Measurements from ENCODE around the gene ETFBKMT.

Gene ETFBKMT

GRCh38 chr12:31634620-31635019 lies 24.9 kb upstream of the ETFBKMT start:
- Mint-ChIP-seq H3K4me1 (peaks cover 9% of the 10 kb centered on the region), H3K9me3 (no peaks in the 10 kb centered on the region), H3K27ac (ENCODE audit: low read depth) (no peak overlapping the region), H3K4me3 (no peak overlapping the region), H3K36me3 (ENCODE audit: insufficient read depth) (peaks cover 2% of the 10 kb centered on the region), H3K27me3 (peaks cover 23% of the 10 kb centered on the region)
- ATAC-seq (replicated peaks; ENCODE audit: extremely low read depth, poor library complexity, severe bottlenecking) (no peak), DNase-seq (ENCODE audit: low spot score in 2 of 2) (no peak)

- H3K27ac Mint-ChIP-seq (ENCODE audit: low read depth): no peak overlapping the region
Measured at GRCh38 chr12:31641509-31642090, 17.9 kb upstream of the ETFBKMT start.

DNA sequence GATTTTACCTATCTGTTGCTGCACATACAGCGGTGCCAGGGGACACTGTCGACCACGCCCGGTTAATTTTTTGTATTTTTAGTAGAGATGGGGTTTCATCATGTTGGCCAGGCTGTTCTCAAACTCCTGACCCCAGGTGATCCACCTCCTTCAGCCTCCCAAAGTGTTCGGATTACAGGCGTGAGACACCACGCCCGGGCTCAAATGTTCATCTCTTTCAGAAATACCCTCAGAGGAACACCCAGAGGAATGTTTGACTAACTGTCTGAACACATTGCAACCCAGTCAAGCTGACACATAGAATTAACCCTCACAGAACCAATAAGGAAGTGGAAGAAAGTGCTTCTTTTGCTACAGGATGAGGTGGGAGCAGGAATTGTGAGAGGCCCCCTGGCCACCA lies 15.0 kb upstream of the ETFBKMT start:
- Mint-ChIP-seq H3K27ac (ENCODE audit: low read depth) (no peak overlapping the region), H3K4me1 (no peaks in the 10 kb centered on the region), H3K4me3 (no peak overlapping the region), H3K27me3 (no peaks in the 10 kb centered on the region), H3K36me3 (ENCODE audit: insufficient read depth) (peaks cover 3% of the 10 kb centered on the region), H3K9me3 (no peaks in the 10 kb centered on the region)
- ATAC-seq (replicated peaks; ENCODE audit: extremely low read depth, poor library complexity, severe bottlenecking) (no peak), DNase-seq (ENCODE audit: low spot score in 2 of 2) (no peak)

More at GRCh38 chr12:31641509-31642090, 17.9 kb upstream of the ETFBKMT start:
- H3K36me3 Mint-ChIP-seq (ENCODE audit: insufficient read depth): peaks cover 1% of the 10 kb centered on the region
- no peaks in the 10 kb centered on the region for H3K27me3 Mint-ChIP-seq
- no peaks in the 10 kb centered on the region for H3K9me3 Mint-ChIP-seq
- ATAC-seq (replicated peaks; ENCODE audit: extremely low read depth, poor library complexity, severe bottlenecking) (no peak), DNase-seq (ENCODE audit: low spot score in 2 of 2) (no peak)
- H3K4me3 Mint-ChIP-seq: no peak overlapping the region
- peaks cover 3% of the 10 kb centered on the region for H3K4me1 Mint-ChIP-seq

- ATAC-seq (replicated peaks; ENCODE audit: extremely low read depth, poor library complexity, severe bottlenecking): no peak
- DNase-seq (ENCODE audit: low spot score in 2 of 2): no peak
Measured at GRCh38 chr12:31645924-31646323, 13.6 kb upstream of the ETFBKMT start.

GRCh38 chr12:31647086-31647491 lies 12.4 kb upstream of the ETFBKMT start:
- Mint-ChIP-seq H3K4me3 (no peak overlapping the region), H3K36me3 (ENCODE audit: insufficient read depth) (peaks cover 3% of the 10 kb centered on the region), H3K27me3 (no peaks in the 10 kb centered on the region), H3K27ac (ENCODE audit: low read depth) (no peak overlapping the region), H3K4me1 (no peaks in the 10 kb centered on the region), H3K9me3 (no peaks in the 10 kb centered on the region)
- DNase-seq (ENCODE audit: low spot score in 2 of 2) (no peak), ATAC-seq (replicated peaks; ENCODE audit: extremely low read depth, poor library complexity, severe bottlenecking) (no peak)

More at GRCh38 chr12:31645924-31646323, 13.6 kb upstream of the ETFBKMT start:
- Mint-ChIP-seq H3K9me3 (no peaks in the 10 kb centered on the region), H3K36me3 (ENCODE audit: insufficient read depth) (peaks cover 3% of the 10 kb centered on the region), H3K4me3 (no peak overlapping the region), H3K27ac (ENCODE audit: low read depth) (no peak overlapping the region), H3K4me1 (no peaks in the 10 kb centered on the region), H3K27me3 (no peaks in the 10 kb centered on the region)

DNA sequence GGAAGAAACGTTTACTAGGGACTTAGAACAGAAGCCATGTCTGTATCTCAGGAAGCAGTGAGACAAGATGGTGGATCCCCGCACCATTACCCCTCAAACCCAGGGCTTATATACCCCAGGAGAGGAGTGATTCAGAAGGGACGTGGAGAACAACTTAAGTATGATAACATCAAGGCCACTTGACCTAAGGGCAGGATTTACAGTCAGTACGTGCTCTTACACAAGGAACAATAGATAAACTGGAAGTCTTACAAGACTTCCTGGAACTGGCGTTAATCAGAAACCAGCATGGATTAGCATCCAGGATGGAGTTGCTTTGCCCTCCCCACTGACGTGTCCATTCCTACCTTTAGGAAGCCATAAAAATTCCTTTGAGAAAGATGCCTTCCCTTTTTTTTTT lies 8.6 kb upstream of the ETFBKMT start:
- peaks cover 12% of the 10 kb centered on the region for H3K4me1 Mint-ChIP-seq
- ATAC-seq (replicated peaks; ENCODE audit: extremely low read depth, poor library complexity, severe bottlenecking): no peak
- H3K27me3 Mint-ChIP-seq: no peaks in the 10 kb centered on the region
- no peak overlapping the region for H3K4me3 Mint-ChIP-seq
- peaks cover 7% of the 10 kb centered on the region for H3K36me3 Mint-ChIP-seq (ENCODE audit: insufficient read depth)
- H3K9me3 Mint-ChIP-seq: no peaks in the 10 kb centered on the region
- no peak for DNase-seq (ENCODE audit: low spot score in 2 of 2)
- no peak overlapping the region for H3K27ac Mint-ChIP-seq (ENCODE audit: low read depth)

GRCh38 chr12:31651893-31652521 lies 7.5 kb upstream of the ETFBKMT start:
- ATAC-seq (replicated peaks; ENCODE audit: extremely low read depth, poor library complexity, severe bottlenecking): no peak
- Mint-ChIP-seq H3K4me3 (no peak overlapping the region), H3K36me3 (ENCODE audit: insufficient read depth) (peaks cover 4% of the 10 kb centered on the region), H3K27ac (ENCODE audit: low read depth) (peak overlapping the region; percentile 39), H3K4me1 (peaks cover 12% of the 10 kb centered on the region), H3K9me3 (no peaks in the 10 kb centered on the region), H3K27me3 (no peaks in the 10 kb centered on the region)
- DNase-seq (ENCODE audit: low spot score in 2 of 2): no peak

GRCh38 chr12:31655208-31655607 lies 4.3 kb upstream of the ETFBKMT start:
- no peaks in the 10 kb centered on the region for H3K9me3 Mint-ChIP-seq
- DNase-seq (ENCODE audit: low spot score in 2 of 2): no peak
- peaks cover 8% of the 10 kb centered on the region for H3K36me3 Mint-ChIP-seq (ENCODE audit: insufficient read depth)
- no peak overlapping the region for H3K4me3 Mint-ChIP-seq
- no peak overlapping the region for H3K27ac Mint-ChIP-seq (ENCODE audit: low read depth)
- peaks cover 24% of the 10 kb centered on the region for H3K4me1 Mint-ChIP-seq
- ATAC-seq (replicated peaks; ENCODE audit: extremely low read depth, poor library complexity, severe bottlenecking): no peak
- H3K27me3 Mint-ChIP-seq: no peaks in the 10 kb centered on the region

- no peaks in the 10 kb centered on the region for H3K9me3 Mint-ChIP-seq
- H3K27ac Mint-ChIP-seq (ENCODE audit: low read depth): no peak overlapping the region
- no peak for DNase-seq (ENCODE audit: low spot score in 2 of 2)
- ATAC-seq (replicated peaks; ENCODE audit: extremely low read depth, poor library complexity, severe bottlenecking): no peak
- H3K27me3 Mint-ChIP-seq: no peaks in the 10 kb centered on the region
- H3K4me1 Mint-ChIP-seq: peaks cover 24% of the 10 kb centered on the region
- peaks cover 8% of the 10 kb centered on the region for H3K36me3 Mint-ChIP-seq (ENCODE audit: insufficient read depth)
- no peak overlapping the region for H3K4me3 Mint-ChIP-seq
Measured at GRCh38 chr12:31655792-31656191, 3.7 kb upstream of the ETFBKMT start.

GRCh38 chr12:31658471-31659086 lies 909 bp upstream of the ETFBKMT start:
- H3K4me1 Mint-ChIP-seq: peaks cover 12% of the 10 kb centered on the region
- peak; percentile 12 for ATAC-seq (replicated peaks; ENCODE audit: extremely low read depth, poor library complexity, severe bottlenecking)
- no peak for DNase-seq (ENCODE audit: low spot score in 2 of 2)
- no peaks in the 10 kb centered on the region for H3K9me3 Mint-ChIP-seq
- H3K4me3 Mint-ChIP-seq: peak overlapping the region; percentile 84
- no peaks in the 10 kb centered on the region for H3K27me3 Mint-ChIP-seq
- peaks cover 7% of the 10 kb centered on the region for H3K36me3 Mint-ChIP-seq (ENCODE audit: insufficient read depth)
- H3K27ac Mint-ChIP-seq (ENCODE audit: low read depth): peak overlapping the region; percentile 85

GRCh38 chr12:31662176-31662849 lies 2.8 kb downstream of the ETFBKMT start:
- Mint-ChIP-seq H3K27me3 (no peaks in the 10 kb centered on the region), H3K36me3 (ENCODE audit: insufficient read depth) (peaks cover 7% of the 10 kb centered on the region), H3K9me3 (no peaks in the 10 kb centered on the region), H3K27ac (ENCODE audit: low read depth) (no peak overlapping the region), H3K4me1 (peaks cover 12% of the 10 kb centered on the region), H3K4me3 (no peak overlapping the region)
- ATAC-seq (replicated peaks; ENCODE audit: extremely low read depth, poor library complexity, severe bottlenecking) (no peak), DNase-seq (ENCODE audit: low spot score in 2 of 2) (no peak)

- H3K27ac Mint-ChIP-seq (ENCODE audit: low read depth): no peak overlapping the region
- no peaks in the 10 kb centered on the region for H3K27me3 Mint-ChIP-seq
- no peaks in the 10 kb centered on the region for H3K9me3 Mint-ChIP-seq
- DNase-seq (ENCODE audit: low spot score in 2 of 2): no peak
- H3K4me1 Mint-ChIP-seq: peaks cover 8% of the 10 kb centered on the region
- H3K36me3 Mint-ChIP-seq (ENCODE audit: insufficient read depth): peaks cover 4% of the 10 kb centered on the region
- no peak for ATAC-seq (replicated peaks; ENCODE audit: extremely low read depth, poor library complexity, severe bottlenecking)
- no peak overlapping the region for H3K4me3 Mint-ChIP-seq
Measured at GRCh38 chr12:31663576-31663975, 4.1 kb downstream of the ETFBKMT start.

DNA sequence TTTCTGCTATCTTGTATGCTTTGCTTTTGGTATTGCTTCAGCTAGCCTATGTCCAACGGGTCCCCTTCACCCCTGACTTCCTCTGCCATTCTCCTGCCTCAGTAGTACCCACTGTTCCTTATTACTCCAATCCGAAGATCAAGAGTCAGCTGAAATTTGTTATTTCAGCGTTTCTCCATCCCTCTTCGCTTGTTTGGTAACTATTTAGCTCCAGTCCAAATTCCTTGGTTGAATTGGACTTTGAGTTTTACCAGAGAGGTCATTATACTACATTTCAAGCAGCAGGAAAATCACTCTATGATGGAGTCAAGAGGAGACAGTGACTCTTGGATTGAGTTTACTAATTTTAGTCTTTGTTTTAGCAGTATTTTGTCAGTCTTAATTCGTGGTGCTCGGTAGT lies 4.5 kb downstream of the ETFBKMT start:
- no peaks in the 10 kb centered on the region for H3K27me3 Mint-ChIP-seq
- peaks cover 3% of the 10 kb centered on the region for H3K36me3 Mint-ChIP-seq (ENCODE audit: insufficient read depth)
- H3K27ac Mint-ChIP-seq (ENCODE audit: low read depth): no peak overlapping the region
- ATAC-seq (replicated peaks; ENCODE audit: extremely low read depth, poor library complexity, severe bottlenecking) (no peak), DNase-seq (ENCODE audit: low spot score in 2 of 2) (no peak)
- peaks cover 6% of the 10 kb centered on the region for H3K4me1 Mint-ChIP-seq
- no peak overlapping the region for H3K4me3 Mint-ChIP-seq
- peaks cover 4% of the 10 kb centered on the region for H3K9me3 Mint-ChIP-seq
